NCI-H82 treated with DMSO at 0.1 percent for 48 hours (cell line): ENCODE data around the gene MANF.

Source experiments
- DNase-seq: peaks from one replicate; lab custom pipeline; 2025; ENCODE audit not compliant: unreplicated experiment; lab: John Stamatoyannopoulos, UW

Gene MANF

DNA sequence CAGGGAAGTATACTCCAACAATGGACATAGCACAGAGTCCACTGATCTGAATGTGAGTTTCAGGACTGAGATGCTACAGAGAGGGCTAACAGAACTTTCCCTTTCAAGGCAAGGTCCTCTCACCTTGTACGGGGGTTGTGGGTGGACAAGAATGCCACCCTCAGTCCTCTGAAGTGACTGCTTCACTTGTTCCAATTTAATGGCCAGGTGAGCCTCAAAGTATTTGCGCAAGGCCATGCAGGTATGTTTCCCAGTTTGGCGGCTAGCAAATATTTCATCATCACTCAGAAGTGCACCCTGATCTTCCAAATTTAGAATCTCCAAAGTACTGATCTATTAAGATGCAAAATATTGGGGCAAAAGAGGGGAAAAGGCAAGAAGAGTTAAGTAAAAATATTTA lies 44.0 kb downstream of the MANF start:
- DNase-seq, result no peak

GRCh38 chr3:51434110-51434509 lies 49.0 kb downstream of the MANF start:
- DNase-seq, result no peak

DNA sequence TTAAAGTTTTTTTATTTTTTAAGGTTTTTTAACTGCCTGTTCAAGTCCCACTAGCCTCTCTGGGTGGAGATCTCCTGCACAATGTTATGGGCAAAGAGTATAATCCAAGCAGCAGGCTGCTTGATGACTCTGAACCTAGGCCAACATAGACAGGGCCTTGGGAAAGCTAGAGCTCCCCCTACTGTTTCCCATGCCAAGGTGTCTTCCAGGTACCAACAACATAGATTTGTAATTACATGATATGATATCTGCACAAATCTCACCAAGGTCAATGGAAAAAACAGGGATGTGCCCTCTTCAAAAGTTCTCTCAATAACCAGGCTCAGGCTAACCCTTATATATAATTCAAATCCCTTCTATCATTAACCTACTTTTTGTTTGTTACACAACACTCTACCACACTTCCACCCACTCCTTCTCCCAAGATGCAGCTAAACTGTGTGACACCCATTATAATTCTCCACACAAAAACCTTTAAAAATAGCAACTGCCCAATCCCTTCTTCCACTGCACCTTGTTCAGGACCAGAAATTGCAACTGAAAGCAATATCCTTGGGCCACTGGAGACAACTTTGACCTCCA lies 49.7 kb downstream of the MANF start:
- peak; percentile 1 for DNase-seq

DNA sequence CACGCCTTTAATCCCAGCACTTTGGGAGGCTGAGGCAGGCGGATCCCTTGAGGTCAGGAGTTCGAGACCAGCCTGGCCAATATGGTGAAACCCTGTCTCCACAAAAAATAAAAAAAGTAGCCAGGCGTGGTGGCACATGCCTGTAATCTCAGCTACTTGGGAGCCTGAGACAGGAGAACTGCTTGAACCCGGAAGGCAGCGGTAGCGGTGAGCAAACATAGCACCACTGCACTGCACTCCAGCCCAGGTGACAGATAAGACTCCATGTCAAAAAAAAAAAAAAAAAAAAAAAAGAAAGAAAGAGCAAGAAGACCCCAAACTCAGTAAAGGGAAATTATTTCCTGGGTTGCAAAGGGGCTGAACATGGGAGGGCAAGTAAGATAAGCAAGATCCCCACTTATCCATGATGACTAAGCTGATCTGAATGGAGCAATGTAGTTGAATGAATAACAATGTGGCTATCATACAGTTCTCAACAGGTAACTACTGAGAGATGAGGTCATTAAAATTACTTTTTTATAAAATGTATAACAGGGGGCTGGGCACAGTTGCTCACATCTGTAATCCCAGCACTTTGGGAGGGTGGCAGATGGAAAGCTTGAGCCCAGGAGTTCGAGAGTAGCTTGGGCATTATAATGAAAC lies 52.0 kb downstream of the MANF start:
- DNase-seq, result no peak
